Nephron (organoid): ENCODE data around the gene ME3.
"Not testable (repeated sequence)": the region's sequence is repeated elsewhere in the genome, so short reads cannot be mapped to it uniquely, and the experiment has no call there.

Experiments
- H3K27ac Mint-ChIP-seq, 3 experiments: 2 replicates each; pipeline ENCODE4 v1.8.0; 2020; ENCODE audit warnings: mixed read lengths in 3 of 3, mild to moderate bottlenecking in 2 of 3, moderate library complexity in 1 of 3
- H3K27me3 Mint-ChIP-seq: 2 replicates; pipeline ENCODE4 v1.8.0; 2021; ENCODE audit warnings: low read depth, mild to moderate bottlenecking, moderate library complexity, mixed read lengths
- H3K36me3 Mint-ChIP-seq: 2 replicates; pipeline ENCODE4 v1.8.0; 2020; ENCODE audit warnings: low read depth, mixed read lengths
- H3K4me1 Mint-ChIP-seq: 2 replicates; pipeline ENCODE4 v1.8.0; 2020; ENCODE audit warnings: mixed read lengths
- H3K4me3 Mint-ChIP-seq, 3 experiments: 2 replicates each; pipeline ENCODE4 v1.8.0; 2020; ENCODE audit warnings: mild to moderate bottlenecking in 3 of 3, mixed read lengths in 3 of 3, moderate library complexity in 2 of 3
- H3K9me3 Mint-ChIP-seq: 2 replicates; pipeline ENCODE4 v1.8.0; 2020; ENCODE audit warnings: mixed read lengths
- TF ChIP-seq, protein P1 (sequence below), 3 experiments: fragments of 200-600 bp; sonication (generic); IDR thresholded peaks; one replicate each; pipeline ENCODE4 v1.5.0; 2021; ENCODE audit warnings: antibody characterized with exemption in 3 of 3; ENCODE audit not compliant: unreplicated experiment in 3 of 3

ME3 gene

GRCh38 chr11:86569109-86569508 is 103.3 kb downstream of the ME3 start:
- H3K4me1 Mint-ChIP-seq: peaks cover 21% of the 10 kb centered on the region
- no peaks in the 10 kb centered on the region for H3K36me3 Mint-ChIP-seq
- H3K27me3 Mint-ChIP-seq: peaks cover 9% of the 10 kb centered on the region
- peaks cover 3% of the 10 kb centered on the region for H3K9me3 Mint-ChIP-seq
- H3K4me3 Mint-ChIP-seq: no peak overlapping the region
- TF ChIP-seq, protein P1, sequence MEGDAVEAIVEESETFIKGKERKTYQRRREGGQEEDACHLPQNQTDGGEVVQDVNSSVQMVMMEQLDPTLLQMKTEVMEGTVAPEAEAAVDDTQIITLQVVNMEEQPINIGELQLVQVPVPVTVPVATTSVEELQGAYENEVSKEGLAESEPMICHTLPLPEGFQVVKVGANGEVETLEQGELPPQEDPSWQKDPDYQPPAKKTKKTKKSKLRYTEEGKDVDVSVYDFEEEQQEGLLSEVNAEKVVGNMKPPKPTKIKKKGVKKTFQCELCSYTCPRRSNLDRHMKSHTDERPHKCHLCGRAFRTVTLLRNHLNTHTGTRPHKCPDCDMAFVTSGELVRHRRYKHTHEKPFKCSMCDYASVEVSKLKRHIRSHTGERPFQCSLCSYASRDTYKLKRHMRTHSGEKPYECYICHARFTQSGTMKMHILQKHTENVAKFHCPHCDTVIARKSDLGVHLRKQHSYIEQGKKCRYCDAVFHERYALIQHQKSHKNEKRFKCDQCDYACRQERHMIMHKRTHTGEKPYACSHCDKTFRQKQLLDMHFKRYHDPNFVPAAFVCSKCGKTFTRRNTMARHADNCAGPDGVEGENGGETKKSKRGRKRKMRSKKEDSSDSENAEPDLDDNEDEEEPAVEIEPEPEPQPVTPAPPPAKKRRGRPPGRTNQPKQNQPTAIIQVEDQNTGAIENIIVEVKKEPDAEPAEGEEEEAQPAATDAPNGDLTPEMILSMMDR (IDR thresholded peaks at IDR 0.05; ENCODE audit: unreplicated experiment in 3 of 3): no peak
- H3K27ac Mint-ChIP-seq: peak overlapping the region in 2 of 3 experiments; percentile 19 to 88

GRCh38 chr11:86565801-86566312 is 106.6 kb downstream of the ME3 start:
- H3K27ac Mint-ChIP-seq: peak overlapping the region in 2 of 3 experiments; percentile 88 to 92
- H3K36me3 Mint-ChIP-seq: no peaks in the 10 kb centered on the region
- TF ChIP-seq, protein P1 (IDR thresholded peaks at IDR 0.05; ENCODE audit: unreplicated experiment in 3 of 3): no peak
- H3K4me3 Mint-ChIP-seq: no peak overlapping the region
- peaks cover 21% of the 10 kb centered on the region for H3K4me1 Mint-ChIP-seq
- peaks cover 5% of the 10 kb centered on the region for H3K27me3 Mint-ChIP-seq
- H3K9me3 Mint-ChIP-seq: peaks cover 22% of the 10 kb centered on the region

DNA sequence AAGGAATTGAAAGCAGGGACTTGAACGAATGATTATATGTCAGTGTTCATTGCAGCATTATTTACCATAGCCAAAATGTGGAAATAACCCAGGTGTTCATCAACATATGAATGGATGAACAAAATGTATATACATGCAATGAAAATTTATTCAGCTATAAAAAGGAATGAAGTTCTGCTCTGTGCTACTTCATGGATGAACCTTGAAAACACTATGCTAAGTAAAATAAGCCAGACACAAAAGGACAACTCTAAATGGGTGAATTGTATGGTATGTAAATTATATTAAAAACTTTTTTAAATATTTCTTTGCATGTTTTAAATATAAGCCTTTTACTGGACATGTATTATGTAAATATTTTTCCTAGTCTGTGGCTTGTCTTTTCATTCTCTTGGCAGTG is 107.0 kb downstream of the ME3 start:
- H3K9me3 Mint-ChIP-seq: peaks cover 22% of the 10 kb centered on the region
- H3K4me3 Mint-ChIP-seq: no peak overlapping the region
- H3K27ac Mint-ChIP-seq: no peak overlapping the region
- peaks cover 21% of the 10 kb centered on the region for H3K4me1 Mint-ChIP-seq
- TF ChIP-seq, protein P1 (IDR thresholded peaks at IDR 0.05; ENCODE audit: unreplicated experiment in 3 of 3): no peak
- H3K36me3 Mint-ChIP-seq: no peaks in the 10 kb centered on the region
- peaks cover 5% of the 10 kb centered on the region for H3K27me3 Mint-ChIP-seq

DNA sequence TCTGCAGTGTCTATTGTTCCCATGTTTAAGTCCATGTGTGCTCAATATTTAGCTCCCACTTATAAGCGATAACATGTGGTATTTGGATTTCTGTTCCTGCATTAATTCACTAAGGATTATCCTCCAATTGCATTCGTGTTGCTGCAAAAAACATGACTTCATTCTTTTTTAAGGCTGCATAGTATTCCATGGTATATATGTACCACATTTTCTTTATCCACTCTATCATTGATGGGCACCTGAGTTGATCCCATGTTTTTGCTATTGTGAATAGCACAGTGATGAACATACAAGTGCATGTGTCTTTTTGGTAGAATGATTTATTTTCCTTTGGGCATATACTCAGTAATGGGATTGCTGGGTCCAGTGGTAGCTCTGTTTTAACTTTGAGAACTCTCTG is 109.6 kb downstream of the ME3 start:
- H3K27me3 Mint-ChIP-seq: not testable (repeated sequence)

GRCh38 chr11:86559311-86559945 is 113.0 kb downstream of the ME3 start:
- peak overlapping the region; percentile 81 to 95 (median 86) for H3K27ac Mint-ChIP-seq
- no peaks in the 10 kb centered on the region for H3K27me3 Mint-ChIP-seq
- peaks cover 25% of the 10 kb centered on the region for H3K9me3 Mint-ChIP-seq
- TF ChIP-seq, protein P1 (IDR thresholded peaks at IDR 0.05; ENCODE audit: unreplicated experiment in 3 of 3): no peak
- H3K4me3 Mint-ChIP-seq: no peak overlapping the region
- H3K4me1 Mint-ChIP-seq: peaks cover 33% of the 10 kb centered on the region
- no peaks in the 10 kb centered on the region for H3K36me3 Mint-ChIP-seq

More for the DNA sequence above, 109.6 kb downstream of the ME3 start:
- H3K27ac Mint-ChIP-seq, H3K4me3 Mint-ChIP-seq, H3K36me3 Mint-ChIP-seq: not testable (repeated sequence)
- H3K4me1 Mint-ChIP-seq: peaks cover 37% of the 10 kb centered on the region
- H3K9me3 Mint-ChIP-seq: peaks cover 25% of the 10 kb centered on the region

- H3K36me3 Mint-ChIP-seq: no peaks in the 10 kb centered on the region
- peaks cover 35% of the 10 kb centered on the region for H3K4me1 Mint-ChIP-seq
- TF ChIP-seq, protein P1 (IDR thresholded peaks at IDR 0.05; ENCODE audit: unreplicated experiment in 3 of 3): no peak
These were observed 113.6 kb downstream of the ME3 start for GRCh38 chr11:86558841-86559240.

More at GRCh38 chr11:86558841-86559240, 113.6 kb downstream of the ME3 start:
- H3K4me3 Mint-ChIP-seq: no peak overlapping the region
- H3K27ac Mint-ChIP-seq: peak overlapping the region; percentile 81 to 95 (median 86)
- no peaks in the 10 kb centered on the region for H3K27me3 Mint-ChIP-seq
- peaks cover 22% of the 10 kb centered on the region for H3K9me3 Mint-ChIP-seq
